Keratinocyte (primary cell): ENCODE results near the gene SREBF1. TPM values are rescaled to one million over a fixed set of nuclear protein-coding genes. Genes with fewer than 3 reads are reported as not detected.

ENCODE experiments used
- DNase-seq: peaks from one replicate; pipeline ENCODE4 v3.0.0-alpha.2; 2011; ENCODE audit warnings: low read depth, missing footprints, low spot score
- FAIRE-seq: peaks from 2 replicates; lab custom pipeline; 2011; peaks lifted over from hg19 to GRCh38; lab: Jason Lieb, UNC
- H2AFZ ChIP-seq: 2 replicates; pipeline ENCODE4 v1.6.0; 2012; ENCODE audit warnings: low read length, control low read depth, inconsistent platforms; ENCODE audit not compliant: control insufficient read depth
- H3K27ac ChIP-seq: 2 replicates; pipeline ENCODE4 v1.5.1; 2011; ENCODE audit warnings: low read length; ENCODE audit not compliant: control insufficient read depth, insufficient read depth
- H3K27me3 ChIP-seq: 3 replicates; pipeline ENCODE4 v1.6.0; 2011; ENCODE audit warnings: low read length; ENCODE audit not compliant: control insufficient read depth, insufficient read depth; ENCODE audit errors: extremely low read depth
- H3K36me3 ChIP-seq, 2 experiments: 2 replicates in 1 of 2; 3 replicates in 1 of 2; pipeline ENCODE4 v1.5.1; 2011; ENCODE audit warnings: low read length in 2 of 2, mild to moderate bottlenecking in 1 of 2; ENCODE audit not compliant: control insufficient read depth in 2 of 2, insufficient read depth in 2 of 2; ENCODE audit errors: extremely low read depth in 1 of 2
- H3K4me1 ChIP-seq: 3 replicates; pipeline ENCODE4 v1.5.1; 2011; ENCODE audit warnings: low read length; ENCODE audit not compliant: control insufficient read depth, insufficient read depth; ENCODE audit errors: extremely low read depth
- H3K4me2 ChIP-seq: 3 replicates; pipeline ENCODE4 v1.6.0; 2011; ENCODE audit warnings: low read depth, low read length; ENCODE audit not compliant: control insufficient read depth, insufficient read depth; ENCODE audit errors: extremely low read depth
- H3K4me3 ChIP-seq, 3 experiments: fragments of 200-600 bp in 1 of 3; sonication (generic) in 1 of 3; 2 replicates in 2 of 3; 3 replicates in 1 of 3; pipeline ENCODE4 v1.5.1; 2011 to 2016; ENCODE audit warnings: low read length in 3 of 3, mild to moderate bottlenecking in 3 of 3, control low read depth in 2 of 3, inconsistent platforms in 1 of 3, low read depth in 1 of 3, mixed read lengths in 1 of 3, mixed run types in 1 of 3, moderate library complexity in 1 of 3; ENCODE audit not compliant: control insufficient read depth in 2 of 3, insufficient read depth in 2 of 3; ENCODE audit errors: extremely low read depth in 1 of 3
- H3K79me2 ChIP-seq: 2 replicates; pipeline ENCODE4 v1.6.0; 2012; ENCODE audit warnings: low read length; ENCODE audit not compliant: control insufficient read depth, insufficient read depth
- H3K9ac ChIP-seq: 3 replicates; pipeline ENCODE4 v1.6.0; 2011; ENCODE audit warnings: low read length; ENCODE audit not compliant: control insufficient read depth, insufficient read depth; ENCODE audit errors: extremely low read depth
- H3K9me1 ChIP-seq: 3 replicates; pipeline ENCODE4 v1.6.0; 2011; ENCODE audit warnings: low read length; ENCODE audit not compliant: control insufficient read depth, insufficient read depth; ENCODE audit errors: extremely low read depth
- H3K9me3 ChIP-seq: 2 replicates; pipeline ENCODE4 v1.5.1; 2012; ENCODE audit warnings: low read depth, low read length; ENCODE audit not compliant: control insufficient read depth
- H4K20me1 ChIP-seq: 3 replicates; pipeline ENCODE4 v1.6.0; 2011; ENCODE audit warnings: low read length; ENCODE audit not compliant: control insufficient read depth, insufficient read depth; ENCODE audit errors: extremely low read depth
- EZH2 ChIP-seq: IDR thresholded peaks from one replicate; pipeline ENCODE4 v1.6.1; 2012; ENCODE audit warnings: inconsistent platforms, mild to moderate bottlenecking, low read length, moderate library complexity
- dilution Hi-C: fragments of 300-500 bp; cut with MboI; formaldehyde crosslinking; loops from one replicate; pipeline ENCODE4 v1.7.0; 2020; ENCODE audit warnings: low sequenced_read_pairs; ENCODE audit not compliant: extremely low pct_ligation_motif_present
- polyA minus RNA-seq, 3 experiments: library from RNA; depleted of rRNA, polyadenylated mRNA; stranded (reverse); fragments of >200 nt; gene quantifications; 1 replicate in 1 of 3; 2 replicates in 1 of 3; 3 replicates in 1 of 3; pipeline ENCODE4 v1.2.3, GENCODE V29; 2011
- polyA plus RNA-seq, 5 experiments: library from polyadenylated mRNA; depleted of rRNA in 3 of 5; stranded (reverse) in 3 of 5; stranded (forward) in 1 of 5; unstranded in 1 of 5; fragments of >200 nt; gene quantifications; 1 replicate in 1 of 5; 2 replicates in 3 of 5; 3 replicates in 1 of 5; pipeline versions ENCODE4 v1.2.1 to v1.2.3, GENCODE V29; 2011 to 2012; ENCODE audit warnings: missing spikeins in 2 of 5, low read depth in 1 of 5, low replicate concordance in 1 of 5
- TF ChIP-seq, protein P1 (sequence below), 3 experiments: IDR thresholded peaks in 1 of 3; conservative IDR thresholded peaks in 1 of 3; optimal IDR thresholded peaks in 1 of 3; 2 replicates in 2 of 3; 3 replicates in 1 of 3; pipeline versions ENCODE3 to v1.5.1; 2011; ENCODE audit warnings: low read length in 3 of 3, mild to moderate bottlenecking in 3 of 3, moderate library complexity in 2 of 3, control low read depth in 1 of 3, inconsistent platforms in 1 of 3; ENCODE audit not compliant: insufficient read depth in 2 of 3; ENCODE audit errors: extremely low read depth in 1 of 3

The SREBF1 gene
- 51.7 to 62.3 TPM (median 59.8 TPM) in 3 replicates for polyA plus RNA-seq
- polyA plus RNA-seq (2011; ENCODE audit: low read depth), result 141 TPM
- polyA plus RNA-seq (2011; cell fraction: cytosol; rRNA removed), result 13.1 and 22.9 TPM in 2 replicates
- 193 and 230 TPM in 2 replicates for polyA plus RNA-seq (2011; cell fraction: nucleus; rRNA removed)
- 58.4 and 115 TPM in 2 replicates for polyA plus RNA-seq (2012; ENCODE audit: low replicate concordance)
- polyA minus RNA-seq, result 92.2 to 212 TPM (median 99.5 TPM) in 3 replicates
- polyA minus RNA-seq (2011; cell fraction: cytosol; rRNA and poly(A)+ RNA removed), result 158 TPM
- polyA minus RNA-seq (2011; cell fraction: nucleus; rRNA and poly(A)+ RNA removed), result 274 and 384 TPM in 2 replicates

DNA sequence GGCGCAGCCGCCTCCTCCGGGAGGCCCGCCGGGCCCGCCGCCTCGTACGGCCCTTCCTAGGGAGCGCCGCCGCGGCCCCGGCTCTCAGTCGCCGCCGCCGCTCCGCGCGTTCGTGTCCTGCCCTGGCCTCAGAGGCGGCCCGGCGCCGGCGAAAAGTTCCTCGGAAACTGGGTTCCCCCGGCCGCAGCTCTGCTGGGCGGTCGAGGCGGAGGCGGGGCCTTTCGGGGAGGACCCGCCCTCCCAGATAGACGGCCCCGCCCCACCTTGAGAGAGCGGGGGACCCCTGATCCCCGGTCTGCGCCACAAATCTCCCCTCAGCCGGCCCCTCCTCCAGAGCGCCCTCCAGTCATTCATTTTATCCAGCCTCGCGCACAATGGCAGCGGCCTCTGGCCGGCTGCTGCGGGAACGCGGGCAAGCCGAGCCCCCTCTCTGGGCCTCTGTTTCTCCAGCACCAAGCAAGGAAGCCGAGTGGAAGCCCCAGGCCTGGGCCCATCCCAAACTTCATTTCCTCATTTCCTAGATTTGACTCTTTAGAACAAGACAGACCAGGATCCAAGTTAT lies at the start of gene SREBF1:
Gene SREBF1, minus strand, starts transcription at position 169 of the 562 bp plus-strand sequence. CDS start 169 bp downstream, outside the sequence.
- H3K9me3 ChIP-seq, result no peaks in the 10 kb centered on the region
- H4K20me1 ChIP-seq, result peaks cover 15% of the 10 kb centered on the region
- peaks cover 9 to 21% of the 10 kb centered on the region in 2 experiments for H3K36me3 ChIP-seq
- H3K4me3 ChIP-seq, result peak within 1 kb of the TSS; percentile 67 to 90 (median 78)
- dilution Hi-C loops, result no loop called here
- peak within 1 kb of the TSS; percentile 26 for H2AFZ ChIP-seq
- peak within 1 kb of the TSS; percentile 87 for H3K4me2 ChIP-seq
- H3K9me1 ChIP-seq, result peaks cover 3% of the 10 kb centered on the region
- TF ChIP-seq, protein P1, sequence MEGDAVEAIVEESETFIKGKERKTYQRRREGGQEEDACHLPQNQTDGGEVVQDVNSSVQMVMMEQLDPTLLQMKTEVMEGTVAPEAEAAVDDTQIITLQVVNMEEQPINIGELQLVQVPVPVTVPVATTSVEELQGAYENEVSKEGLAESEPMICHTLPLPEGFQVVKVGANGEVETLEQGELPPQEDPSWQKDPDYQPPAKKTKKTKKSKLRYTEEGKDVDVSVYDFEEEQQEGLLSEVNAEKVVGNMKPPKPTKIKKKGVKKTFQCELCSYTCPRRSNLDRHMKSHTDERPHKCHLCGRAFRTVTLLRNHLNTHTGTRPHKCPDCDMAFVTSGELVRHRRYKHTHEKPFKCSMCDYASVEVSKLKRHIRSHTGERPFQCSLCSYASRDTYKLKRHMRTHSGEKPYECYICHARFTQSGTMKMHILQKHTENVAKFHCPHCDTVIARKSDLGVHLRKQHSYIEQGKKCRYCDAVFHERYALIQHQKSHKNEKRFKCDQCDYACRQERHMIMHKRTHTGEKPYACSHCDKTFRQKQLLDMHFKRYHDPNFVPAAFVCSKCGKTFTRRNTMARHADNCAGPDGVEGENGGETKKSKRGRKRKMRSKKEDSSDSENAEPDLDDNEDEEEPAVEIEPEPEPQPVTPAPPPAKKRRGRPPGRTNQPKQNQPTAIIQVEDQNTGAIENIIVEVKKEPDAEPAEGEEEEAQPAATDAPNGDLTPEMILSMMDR (optimal IDR thresholded peaks at IDR 0.05 in 1 of 3, IDR thresholded peaks at IDR 0.05 in 1 of 3, conservative IDR thresholded peaks at IDR 0.05 in 1 of 3; ENCODE audit: extremely low read depth in 1 of 3, insufficient read depth in 2 of 3, low read length in 3 of 3), result no peak
- TF ChIP-seq EZH2, result no peak
- H3K27me3 ChIP-seq, result no peaks in the 10 kb centered on the region
- H3K9ac ChIP-seq, result peak within 1 kb of the TSS; percentile 96
- peaks cover 45% of the 10 kb centered on the region for H3K79me2 ChIP-seq
- H3K4me1 ChIP-seq, result peaks cover 59% of the 10 kb centered on the region
- FAIRE-seq (no peak), DNase-seq (no peak)
- H3K27ac ChIP-seq, result peak within 1 kb of the TSS; percentile 98

DNA sequence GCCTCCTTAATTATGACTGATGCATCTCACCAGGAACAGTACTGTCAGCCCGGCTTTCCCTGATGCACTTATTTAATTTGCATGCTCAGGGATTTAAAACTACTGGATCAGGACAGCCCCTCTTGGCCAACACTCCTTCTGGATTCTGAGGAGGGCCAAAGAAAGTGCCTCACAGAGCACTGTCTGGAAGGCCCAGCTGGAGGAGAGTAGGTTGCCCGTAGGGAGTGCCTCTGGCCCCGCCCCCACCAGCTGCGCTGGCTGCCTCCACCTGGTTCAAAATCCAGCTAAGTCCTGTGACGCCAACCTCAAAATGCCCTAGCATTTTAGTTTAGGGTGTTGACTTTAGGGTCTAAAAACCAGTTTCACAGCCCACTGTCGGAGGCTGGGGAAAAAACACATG lies 49.4 kb upstream of the SREBF1 start:
- dilution Hi-C loops, result no loop called here
- H3K9me1 ChIP-seq, result no peaks in the 10 kb centered on the region
- TF ChIP-seq, protein P1 (optimal IDR thresholded peaks at IDR 0.05 in 1 of 3, IDR thresholded peaks at IDR 0.05 in 1 of 3, conservative IDR thresholded peaks at IDR 0.05 in 1 of 3; ENCODE audit: extremely low read depth in 1 of 3, insufficient read depth in 2 of 3, low read length in 3 of 3), result no peak
- TF ChIP-seq EZH2, result no peak
- DNase-seq, result no peak
- H3K27me3 ChIP-seq, result no peaks in the 10 kb centered on the region
- H3K4me3 ChIP-seq, result no peak overlapping the region
- peaks cover 26 to 43% of the 10 kb centered on the region in 2 experiments for H3K36me3 ChIP-seq
- no peaks in the 10 kb centered on the region for H3K9me3 ChIP-seq
- H3K4me1 ChIP-seq, result peaks cover 7% of the 10 kb centered on the region
- no peak overlapping the region for H3K9ac ChIP-seq
- H2AFZ ChIP-seq, result no peak overlapping the region
- no peak overlapping the region for H3K4me2 ChIP-seq
- no peak overlapping the region for H3K27ac ChIP-seq
- no peaks in the 10 kb centered on the region for H4K20me1 ChIP-seq
- no peaks in the 10 kb centered on the region for H3K79me2 ChIP-seq
- FAIRE-seq, result no peak
